HEK293 (cell line): Measurements from ENCODE around the gene GAMT.

Source experiments
- GLIS1 ChIP-seq: fragments of 450-650 bp; formaldehyde crosslinking; IDR thresholded peaks from 2 replicates; pipeline ENCODE4 v1.5.1; 2016; ENCODE audit warnings: missing biosample characterization, missing genetic modification characterization
- ZNF121 ChIP-seq: fragments of 450-650 bp; formaldehyde crosslinking; IDR thresholded peaks from 2 replicates; pipeline ENCODE4 v1.5.1; 2016; ENCODE audit warnings: missing biosample characterization, missing genetic modification characterization
- ZNF391 ChIP-seq: fragments of 450-650 bp; formaldehyde crosslinking; IDR thresholded peaks from 2 replicates; pipeline ENCODE4 v1.5.1; 2016; ENCODE audit warnings: low read depth, missing biosample characterization, missing genetic modification characterization, borderline replicate concordance
- ZNF785 ChIP-seq: fragments of 450-650 bp; formaldehyde crosslinking; IDR thresholded peaks from 2 replicates; pipeline ENCODE4 v1.5.1; 2016; ENCODE audit warnings: missing biosample characterization, missing genetic modification characterization

- TF ChIP-seq ZNF121 (tag by site-specific recombination) (peak; percentile 48; the same call in 1 of the 2 replicates), GLIS1 (tag by site-specific recombination) (peak; percentile 73), ZNF785 (tag by site-specific recombination) (peak; percentile 27; the same call in 1 of the 2 replicates), ZNF391 (tag by site-specific recombination) (no peak)
Measured at GRCh38 chr19:1406774-1407527, 5.6 kb upstream of the GAMT start.
